H1 (cell line): ENCODE results near the gene SLC1A2. TPM values are rescaled to one million over a fixed set of nuclear protein-coding genes. Genes with fewer than 3 reads are reported as not detected.

Experiments
- ASH2L ChIP-seq: fragments of 200-600, 300-600 bp; sonication (generic); IDR thresholded peaks from one replicate; pipeline ENCODE4 v1.7.1; 2017; ENCODE audit warnings: low read length
- EGR1 ChIP-seq: IDR thresholded peaks from 2 replicates; pipeline ENCODE4 v1.6.1; 2011; ENCODE audit warnings: low read depth, low read length, borderline replicate concordance
- FOSL1 ChIP-seq: IDR thresholded peaks from 2 replicates; pipeline ENCODE4 v1.6.1; 2011; ENCODE audit warnings: mild to moderate bottlenecking, low read depth, low read length, moderate library complexity; ENCODE audit not compliant: insufficient read depth
- TBP ChIP-seq: IDR thresholded peaks from 2 replicates; pipeline ENCODE4 v1.6.1; 2011; ENCODE audit warnings: low read depth, low read length, improper control_type of control experiment
- polyA plus RNA-seq, 7 experiments: library from polyadenylated mRNA; depleted of rRNA in 3 of 7; stranded (reverse) in 5 of 7; unstranded in 2 of 7; fragments of >200 nt in 5 of 7; fragments of 200-250 nt in 2 of 7; gene quantifications; 1 replicate in 5 of 7; 2 replicates in 1 of 7; 4 replicates in 1 of 7; pipeline versions ENCODE4 v1.2.1 to v1.2.3, GENCODE V29; 2011 to 2013; ENCODE audit warnings: missing spikeins in 2 of 7, mixed read lengths in 2 of 7
- total RNA-seq: library from RNA; stranded (reverse); fragmentation: NEBNext Ultra II Directional; extraction: Animal tissue kit (Norgen Biotek cat#: 25700); gene quantifications from 2 replicates; pipeline ENCODE4 v1.2.1, GENCODE V29; 2021
- TF ChIP-seq, protein P1 (sequence below), 3 experiments: IDR thresholded peaks; 1 replicate in 2 of 3; 2 replicates in 1 of 3; pipeline versions ENCODE4 v1.5.1 to v1.6.1; 2011; ENCODE audit warnings: low read length in 3 of 3, mild to moderate bottlenecking in 3 of 3, inconsistent platforms in 2 of 3, low read depth in 1 of 3, moderate library complexity in 1 of 3; ENCODE audit not compliant: insufficient read depth in 1 of 3; ENCODE audit errors: control extremely low read depth in 1 of 3

Gene SLC1A2
- total and polyA plus RNA-seq, 2 of the 8 experiments (the other 6 are each of a cell fraction or from before 2014, with no cell fraction given), result 0.57 to 1.2 TPM

DNA sequence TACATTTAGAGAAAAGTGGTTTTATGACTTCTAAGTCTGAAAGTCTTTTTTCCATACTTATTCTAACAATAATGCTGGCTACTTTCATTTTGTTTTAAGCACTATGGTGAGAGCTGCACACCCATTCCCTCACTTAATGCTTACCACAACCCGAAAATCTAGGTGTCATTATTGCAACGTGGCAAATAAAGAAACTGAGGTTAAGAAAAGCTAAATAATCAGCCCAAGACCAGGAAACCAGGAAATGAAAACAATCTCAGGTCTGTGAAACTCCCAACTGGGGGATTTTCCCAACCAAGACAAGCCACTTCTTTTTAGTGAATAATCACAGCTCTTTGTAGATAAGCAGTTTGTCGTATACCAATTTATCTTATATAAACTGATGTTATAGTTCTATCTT lies 126.3 kb downstream of the SLC1A2 start (continued):
- TF ChIP-seq, protein P1, sequence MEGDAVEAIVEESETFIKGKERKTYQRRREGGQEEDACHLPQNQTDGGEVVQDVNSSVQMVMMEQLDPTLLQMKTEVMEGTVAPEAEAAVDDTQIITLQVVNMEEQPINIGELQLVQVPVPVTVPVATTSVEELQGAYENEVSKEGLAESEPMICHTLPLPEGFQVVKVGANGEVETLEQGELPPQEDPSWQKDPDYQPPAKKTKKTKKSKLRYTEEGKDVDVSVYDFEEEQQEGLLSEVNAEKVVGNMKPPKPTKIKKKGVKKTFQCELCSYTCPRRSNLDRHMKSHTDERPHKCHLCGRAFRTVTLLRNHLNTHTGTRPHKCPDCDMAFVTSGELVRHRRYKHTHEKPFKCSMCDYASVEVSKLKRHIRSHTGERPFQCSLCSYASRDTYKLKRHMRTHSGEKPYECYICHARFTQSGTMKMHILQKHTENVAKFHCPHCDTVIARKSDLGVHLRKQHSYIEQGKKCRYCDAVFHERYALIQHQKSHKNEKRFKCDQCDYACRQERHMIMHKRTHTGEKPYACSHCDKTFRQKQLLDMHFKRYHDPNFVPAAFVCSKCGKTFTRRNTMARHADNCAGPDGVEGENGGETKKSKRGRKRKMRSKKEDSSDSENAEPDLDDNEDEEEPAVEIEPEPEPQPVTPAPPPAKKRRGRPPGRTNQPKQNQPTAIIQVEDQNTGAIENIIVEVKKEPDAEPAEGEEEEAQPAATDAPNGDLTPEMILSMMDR (IDR thresholded peaks at IDR 0.05; ENCODE audit: control extremely low read depth in 1 of 3, insufficient read depth in 1 of 3, low read depth in 1 of 3, low read length in 3 of 3), result no peak
- TF ChIP-seq EGR1 (no peak), FOSL1 (no peak), TBP (no peak), ASH2L (no peak)
